B cell (primary cell): ENCODE measurements around the gene PIAS4. TPM values are rescaled to one million over a fixed set of nuclear protein-coding genes. Genes with fewer than 3 reads are reported as not detected.

Source experiments
- ATAC-seq: fragments of 200-7000 bp; cut with Tn5 transposase; one replicate; pipeline ENCODE4 v1.10.0; 2021; ENCODE audit warnings: low read depth, mild to moderate bottlenecking, moderate number of reproducible peaks, moderate library complexity
- CTCF ChIA-PET: fragments of 350-600 bp; sonication (Branson Sonifier 250); formaldehyde crosslinking; loops from one replicate; lab custom pipeline; 2021; ENCODE audit warnings: antibody characterized with exemption, inconsistent platforms; lab: Charles Lee
- POLR2A ChIA-PET: fragments of 350-600 bp; sonication (Branson Sonifier 250); formaldehyde crosslinking; loops from one replicate; lab custom pipeline; 2021; ENCODE audit warnings: antibody characterized with exemption; lab: Charles Lee
- DNase-seq: peaks from one replicate; pipeline ENCODE4 v3.0.0; 2013
- H2AFZ ChIP-seq: 2 replicates; pipeline ENCODE4 v1.6.1; 2012; ENCODE audit warnings: mild to moderate bottlenecking, low read depth, low read length; ENCODE audit not compliant: insufficient read depth, poor library complexity, severe bottlenecking
- H3K27ac ChIP-seq, 2 donors: 1 replicate in 1 of 2; 2 replicates in 1 of 2; pipeline ENCODE4 v1.5.1; 2012 to 2013; ENCODE audit warnings: low read length in 2 of 2, mild to moderate bottlenecking in 2 of 2, moderate library complexity in 1 of 2
- H3K27me3 ChIP-seq, 4 experiments: fragments of 200-600 bp in 1 of 4; sonication (generic) in 1 of 4; replicated peaks in 1 of 4; 1 replicate in 2 of 4; 2 replicates in 2 of 4; pipeline versions ENCODE4 v1.6.1 to v1.7.0; 2013 to 2016; ENCODE audit warnings: low read length in 3 of 4, mild to moderate bottlenecking in 2 of 4, mixed read lengths in 1 of 4, moderate library complexity in 1 of 4; ENCODE audit not compliant: insufficient read depth in 4 of 4, control insufficient read depth in 3 of 4; ENCODE audit errors: control extremely low read depth in 1 of 4
- H3K36me3 ChIP-seq, 2 experiments: replicated peaks in 1 of 2; 1 replicate in 1 of 2; 2 replicates in 1 of 2; pipeline versions ENCODE4 v1.6.1 to v1.7.1; 2013; ENCODE audit warnings: low read length in 1 of 2; ENCODE audit not compliant: insufficient read depth in 2 of 2, control insufficient read depth in 1 of 2; ENCODE audit errors: control extremely low read depth in 1 of 2, extremely low read depth in 1 of 2
- H3K4me1 ChIP-seq, 2 donors: fragments of 200-600 bp in 1 of 2; sonication (generic) in 1 of 2; 1 replicate in 1 of 2; 2 replicates in 1 of 2; pipeline versions ENCODE4 v1.5.1 to v1.6.1; 2013 to 2017; ENCODE audit warnings: low read length in 2 of 2; ENCODE audit not compliant: control insufficient read depth in 2 of 2, insufficient read depth in 2 of 2
- H3K4me2 ChIP-seq: replicated peaks from 2 replicates; pipeline ENCODE3; 2012; ENCODE audit warnings: mild to moderate bottlenecking, low read depth, low read length; ENCODE audit not compliant: poor library complexity, severe bottlenecking
- H3K4me3 ChIP-seq, 5 experiments: fragments of 200-600 bp in 1 of 5; sonication (generic) in 1 of 5; 1 replicate in 3 of 5; 2 replicates in 2 of 5; pipeline versions ENCODE4 v1.5.1 to v1.7.0; 2011 to 2016; ENCODE audit warnings: low read length in 4 of 5, mild to moderate bottlenecking in 4 of 5, low read depth in 2 of 5, control low read depth in 1 of 5, moderate library complexity in 1 of 5; ENCODE audit not compliant: insufficient read depth in 1 of 5; ENCODE audit errors: control extremely low read depth in 1 of 5, extremely low read depth in 1 of 5
- H3K79me2 ChIP-seq: fragments of 200-600 bp; sonication (generic); one replicate; pipeline ENCODE4 v1.6.0; 2016; ENCODE audit warnings: low read length; ENCODE audit not compliant: control insufficient read depth, insufficient read depth
- H3K9ac ChIP-seq: fragments of 200-600 bp; sonication (generic); 2 replicates; pipeline ENCODE4 v1.6.1; 2017; ENCODE audit warnings: mild to moderate bottlenecking, low read length, moderate library complexity
- H3K9me3 ChIP-seq, 3 donors: one replicate each; pipeline versions ENCODE4 v1.6.1 to v1.7.1; 2013; ENCODE audit warnings: low read length in 2 of 3; ENCODE audit not compliant: control insufficient read depth in 2 of 3, insufficient read depth in 1 of 3; ENCODE audit errors: control extremely low read depth in 1 of 3
- H4K20me1 ChIP-seq: 2 replicates; pipeline ENCODE4 v1.6.0; 2012; ENCODE audit warnings: mild to moderate bottlenecking, low read length; ENCODE audit not compliant: insufficient read depth, control insufficient read depth, poor library complexity, severe bottlenecking
- H3K27ac Mint-ChIP-seq: one replicate; pipeline ENCODE4 v1.8.0; 2021; ENCODE audit warnings: mixed read lengths
- H3K27me3 Mint-ChIP-seq: one replicate; pipeline ENCODE4 v1.8.0; 2021; ENCODE audit warnings: mixed read lengths
- H3K4me1 Mint-ChIP-seq: one replicate; pipeline ENCODE4 v1.8.0; 2021; ENCODE audit warnings: mixed read lengths
- H3K4me3 Mint-ChIP-seq: one replicate; pipeline ENCODE4 v1.8.0; 2021; ENCODE audit warnings: mixed read lengths
- H3K9me3 Mint-ChIP-seq: one replicate; pipeline ENCODE4 v1.8.0; 2022; ENCODE audit warnings: mixed read lengths; ENCODE audit not compliant: insufficient read depth
- CTCF ChIP-seq: fragments of 200-600 bp; IDR thresholded peaks from one replicate; pipeline ENCODE4 v1.8.0; 2022; ENCODE audit warnings: antibody characterized with exemption, mild to moderate bottlenecking
- EZH2 ChIP-seq: IDR thresholded peaks from 2 replicates; pipeline ENCODE4 v1.6.1; 2012; ENCODE audit warnings: borderline replicate concordance, low read depth, mild to moderate bottlenecking, moderate library complexity, low read length; ENCODE audit not compliant: insufficient read depth, poor library complexity, severe bottlenecking
- WGBS: methylation state at CpG from one replicate; pipeline ENCODE4 v1.1.5; 2013; ENCODE audit warnings: missing lambda C conversion rate; ENCODE audit not compliant: insufficient coverage; 5-methylcytosine and 5-hydroxymethylcytosine counted together
- intact Hi-C: fragments of 100-400 bp; cut with micrococcal nuclease; formaldehyde crosslinking; loops from one replicate; pipeline ENCODE4 v1.10.0; 2022
- polyA plus RNA-seq: library from polyadenylated mRNA; depleted of rRNA; stranded (reverse); fragments of >200 nt; gene quantifications from 2 replicates; pipeline ENCODE4 v1.2.3, GENCODE V29; 2012
- total RNA-seq, 2 donors: library from RNA; stranded (reverse); fragments of 120-200 nt in 1 of 2; gene quantifications; 1 replicate in 1 of 2; 2 replicates in 1 of 2; pipeline versions ENCODE4 v1.2.3 to v1.2.4, GENCODE V29; 2013 to 2022

The PIAS4 gene
- total and polyA plus RNA-seq, 2 donors (not counting 1 experiment from before 2014, with no cell fraction given): 13.7 to 56.8 TPM

- H3K4me1 Mint-ChIP-seq: peaks cover 47% of the 10 kb centered on the region
- no peak for DNase-seq
- H3K27ac Mint-ChIP-seq: peak overlapping the region; percentile 61
- Histone ChIP-seq H3K4me3 (peak overlapping the region in 1 of 5 experiments; percentile 43), H3K9me3 (no peaks in the 10 kb centered on the region), H3K27me3 (no peaks in the 10 kb centered on the region), H3K4me2 (peak overlapping the region; percentile 98), H3K9ac (no peak overlapping the region), H2AFZ (no peak overlapping the region), H3K36me3 (peaks cover 0 to 26% of the 10 kb centered on the region in 2 experiments), H3K4me1 (peaks cover 45 to 67% of the 10 kb centered on the region in 2 donors), H3K27ac (peak overlapping the region; percentile 18 to 84), H3K79me2 (peaks cover 85% of the 10 kb centered on the region), H4K20me1 (peaks cover 82% of the 10 kb centered on the region)
- intact Hi-C loops: loop anchor here (10.0 kb wide), 1 partner anchor 887 kb away; the partner anchor contains the start of gene S1PR4
- ChIA-PET CTCF (no interaction called here), POLR2A (interaction anchor here (0.5 to 1.1 kb wide), 2 partner anchors 56 to 250 kb away, joined by 3 to 4 read pairs; no protein-coding TSS in a partner anchor)
- no peak for TF ChIP-seq CTCF
- TF ChIP-seq EZH2: no peak
- H3K9me3 Mint-ChIP-seq: no peaks in the 10 kb centered on the region
- ATAC-seq: no peak
- H3K27me3 Mint-ChIP-seq: no peaks in the 10 kb centered on the region
- peak overlapping the region; percentile 29 for H3K4me3 Mint-ChIP-seq
- 83% methylated on average over 28 of the region's 29 CpGs for WGBS
These were observed 54.3 kb downstream of the PIAS4 start for GRCh38 chr19:4061683-4062418.
